Stimulated activated CD8-positive, alpha-beta memory T cell treated with anti-CD3 and anti-CD28 coated beads, Interleukin-15, amount 100 ng/mL, for 1 hour (primary cell): ENCODE measurements around the gene DNAJB6.

Experiments used
- DNase-seq: peaks from one replicate; pipeline ENCODE4 v3.0.0-alpha.2; 2020; ENCODE audit warnings: low read depth

DNAJB6 gene

DNA sequence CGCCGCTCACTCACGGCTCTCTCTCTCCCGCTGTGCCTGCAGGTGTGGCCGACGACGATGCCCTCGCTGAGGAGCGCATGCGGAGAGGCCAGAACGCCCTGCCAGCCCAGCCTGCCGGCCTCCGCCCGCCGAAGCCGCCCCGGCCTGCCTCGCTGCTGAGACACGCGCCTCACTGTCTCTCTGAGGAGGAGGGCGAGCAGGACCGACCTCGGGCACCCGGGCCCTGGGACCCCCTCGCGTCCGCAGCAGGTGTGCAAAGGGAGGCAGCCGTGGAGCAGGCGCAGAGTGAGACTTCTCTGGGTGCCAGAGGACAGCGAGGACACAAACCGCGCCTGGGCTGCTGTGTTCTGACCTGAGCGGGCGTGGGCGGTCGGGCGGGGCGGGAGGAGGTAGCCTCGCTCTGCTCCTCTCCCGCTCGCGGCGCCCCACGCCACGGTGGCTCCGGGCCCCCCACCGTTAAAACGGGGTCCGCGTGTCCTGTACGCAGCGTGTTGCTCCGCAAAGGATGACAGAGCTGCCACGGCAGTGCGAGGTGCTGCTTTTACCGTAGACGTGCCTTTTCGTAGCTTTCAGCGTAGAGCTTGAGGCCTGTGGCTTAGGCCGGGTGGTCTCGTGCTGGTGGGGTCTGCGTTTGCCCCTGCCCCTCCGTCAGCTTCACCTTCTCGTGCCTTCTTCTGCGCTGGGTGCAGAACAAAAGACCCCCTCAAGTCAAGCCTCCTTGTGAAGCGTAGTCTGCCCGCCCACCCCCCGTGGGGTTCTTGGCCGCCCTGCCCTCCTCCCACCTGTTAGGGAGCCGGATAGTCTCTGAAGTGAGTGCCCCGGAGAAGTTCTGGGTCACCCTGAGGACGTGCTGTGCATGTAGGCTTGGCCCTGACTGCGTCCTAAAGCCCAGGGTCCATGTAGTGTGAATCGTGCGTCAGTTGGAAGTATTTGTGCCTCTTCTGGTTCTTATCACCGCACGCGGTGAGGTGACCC lies 73.2 kb downstream of the DNAJB6 start:
- no peak for DNase-seq

DNA sequence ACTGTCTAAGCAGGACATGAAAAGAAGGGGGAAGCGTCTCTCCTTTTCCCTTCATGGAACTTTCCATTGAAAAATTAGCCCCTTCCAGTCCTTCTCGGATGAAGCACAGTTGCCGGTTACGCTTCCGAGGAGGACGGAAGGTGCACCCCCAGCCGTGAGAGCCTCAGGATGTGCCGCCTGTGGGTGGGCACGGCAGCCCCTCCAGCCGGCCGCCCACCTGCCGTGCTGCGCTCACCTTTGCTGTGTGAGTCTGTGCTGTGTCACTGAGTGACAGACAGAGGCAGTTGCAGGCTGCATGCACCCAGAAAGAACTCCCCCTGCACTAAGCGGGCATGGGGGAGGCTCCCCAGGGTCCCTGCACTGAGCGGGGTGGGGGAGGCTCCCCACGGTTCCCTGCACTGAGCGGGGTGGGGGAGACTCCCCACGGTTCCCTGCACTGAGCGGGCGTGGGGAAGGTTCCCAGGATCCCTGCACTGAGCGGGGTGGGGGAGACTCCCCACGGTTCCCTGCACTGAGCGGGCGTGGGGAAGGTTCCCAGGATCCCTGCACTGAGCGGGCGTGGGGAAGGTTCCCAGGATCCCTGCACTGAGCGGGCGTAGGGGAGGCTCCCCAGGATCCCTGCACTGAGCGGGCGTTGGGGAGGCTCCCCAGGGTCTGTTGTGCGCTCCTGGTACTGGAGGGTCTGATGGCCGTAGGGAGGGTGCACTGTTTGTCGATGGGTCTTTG lies 74.2 kb downstream of the DNAJB6 start:
- DNase-seq = no peak

GRCh38 chr7:157411580-157411979 lies 74.8 kb downstream of the DNAJB6 start:
- DNase-seq = peak; percentile 5

DNA sequence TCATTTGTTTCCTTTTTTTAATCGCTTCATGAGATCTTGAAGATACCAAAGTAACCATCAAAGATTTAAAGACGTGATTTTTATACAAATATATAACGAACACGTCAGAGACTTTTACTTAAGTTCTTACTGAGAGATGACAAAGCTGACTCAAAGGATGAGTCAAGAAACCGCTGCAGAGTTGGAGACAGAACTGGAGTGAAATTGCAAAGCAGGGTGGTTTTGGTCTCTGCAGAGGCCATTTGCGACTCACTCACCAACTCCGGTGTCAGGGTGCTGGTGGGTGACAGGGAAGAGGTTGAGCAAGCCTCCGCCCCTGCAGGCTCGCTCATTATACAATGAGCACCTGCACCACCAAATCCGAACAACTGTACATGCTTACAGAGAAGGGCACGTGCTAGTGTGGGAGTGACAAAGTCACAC lies 75.2 kb downstream of the DNAJB6 start:
- no peak for DNase-seq

DNA sequence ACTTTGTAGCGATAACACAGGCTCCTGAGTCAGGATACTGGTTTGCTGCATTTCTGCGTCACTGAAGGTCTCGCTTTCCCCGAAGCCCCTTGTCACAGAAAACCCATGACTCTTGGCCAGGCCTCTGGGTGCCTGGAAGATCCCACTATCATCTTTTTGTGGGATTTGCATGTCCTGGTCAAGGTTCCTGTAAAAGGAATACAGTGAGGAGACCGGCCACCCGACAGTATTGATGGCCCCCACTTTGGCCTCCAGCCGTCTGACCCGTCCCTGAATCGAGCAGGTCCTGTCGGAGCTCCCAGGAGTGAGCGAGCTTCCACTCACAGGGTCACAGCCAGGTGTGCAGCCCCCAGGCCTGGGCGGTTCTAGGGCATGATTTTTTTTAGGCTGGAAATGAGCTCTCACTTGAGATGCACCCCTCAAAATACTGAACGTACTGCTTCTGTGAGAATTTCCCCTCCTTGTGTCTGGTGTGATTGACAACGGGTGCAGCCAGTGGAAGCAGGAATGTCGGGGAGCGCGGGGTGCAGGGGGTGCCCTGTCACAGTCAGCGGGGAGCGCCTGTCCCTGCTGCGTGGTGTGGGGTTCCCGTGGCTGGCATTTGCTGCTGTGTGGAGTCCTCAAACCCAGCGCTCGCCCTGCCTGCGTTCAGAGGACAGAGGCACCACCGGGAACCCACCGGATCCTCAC lies 75.8 kb downstream of the DNAJB6 start:
- no peak for DNase-seq

DNA sequence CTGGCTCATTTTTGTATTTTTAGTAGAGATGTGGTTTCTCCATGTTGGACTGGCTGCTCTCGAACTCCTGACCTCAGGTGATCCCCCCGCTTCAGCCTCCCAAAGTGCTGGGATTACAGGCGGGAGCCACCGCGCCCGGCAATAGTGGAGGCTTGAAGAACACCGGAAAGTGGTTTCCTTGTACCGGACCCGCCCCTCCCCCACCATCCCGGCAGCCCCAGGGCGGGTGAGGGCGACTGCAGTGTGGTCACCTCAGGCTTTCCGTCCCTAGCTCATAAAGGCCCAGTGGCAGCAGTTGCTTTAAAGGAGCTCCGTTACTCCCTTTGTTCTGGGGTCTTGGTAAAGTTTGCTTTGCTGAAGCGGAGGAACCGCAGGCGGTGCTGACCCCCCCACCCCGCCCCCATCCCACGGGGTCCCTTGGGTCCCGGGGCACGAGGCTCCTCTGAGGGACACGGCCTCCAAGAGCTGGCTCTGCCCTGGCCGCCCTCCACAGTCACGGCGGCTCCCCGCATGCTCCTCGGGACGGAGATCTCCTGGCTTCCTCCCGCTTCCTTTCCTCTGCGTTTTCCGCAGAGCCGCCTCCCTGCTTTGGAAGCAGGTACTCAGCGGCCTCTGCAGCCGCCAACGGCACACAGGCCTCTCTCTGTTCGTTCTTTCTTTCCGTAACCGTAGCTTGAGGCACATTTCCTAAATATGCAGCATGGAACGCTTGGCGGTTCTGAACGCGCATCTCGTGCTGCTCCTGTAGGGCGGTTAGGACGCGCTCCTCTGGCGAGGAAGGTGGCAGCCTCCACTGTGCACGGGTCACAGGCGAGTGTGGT lies 77.3 kb downstream of the DNAJB6 start:
- DNase-seq = no peak

DNA sequence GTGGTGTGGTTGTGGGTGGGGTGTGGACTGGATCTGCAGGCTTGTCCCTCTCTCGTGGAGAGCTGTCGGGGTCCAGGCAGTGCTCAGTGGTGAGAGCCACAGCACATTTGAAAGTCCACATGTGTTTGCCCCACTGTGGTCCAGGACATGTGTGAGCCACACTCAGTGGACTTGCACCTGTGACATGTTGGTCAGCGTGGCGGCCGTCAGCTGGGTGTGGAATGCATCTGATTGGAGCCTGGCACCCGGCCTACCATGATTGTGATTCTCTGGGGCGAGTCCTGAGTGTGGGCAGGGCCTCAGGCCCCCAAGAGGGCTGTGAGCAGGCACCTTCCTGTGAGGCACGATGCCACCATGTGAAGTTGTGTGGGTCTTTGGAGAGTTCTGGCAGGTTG lies 77.9 kb downstream of the DNAJB6 start:
- no peak for DNase-seq

DNA sequence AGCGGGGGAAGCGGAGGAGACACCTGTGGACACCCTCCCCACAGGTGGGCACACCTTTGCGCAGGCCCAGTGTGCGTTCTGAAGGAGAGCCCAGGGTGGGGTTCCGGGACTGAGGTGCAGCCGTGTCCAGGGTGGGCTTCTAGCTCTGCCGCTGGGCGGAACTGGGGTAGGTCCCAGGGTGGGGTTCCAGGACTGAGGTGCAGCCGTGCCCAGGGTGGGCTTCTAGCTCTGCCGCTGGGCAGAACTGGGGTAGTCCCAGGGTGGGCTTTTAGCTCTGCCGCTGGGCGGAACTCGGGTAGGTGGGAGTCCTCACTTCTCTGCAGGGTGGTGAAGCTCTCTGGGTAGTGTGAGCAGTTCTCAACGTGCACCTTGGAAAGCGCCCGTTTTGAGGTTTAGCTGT lies 78.7 kb downstream of the DNAJB6 start:
- DNase-seq = no peak

DNA sequence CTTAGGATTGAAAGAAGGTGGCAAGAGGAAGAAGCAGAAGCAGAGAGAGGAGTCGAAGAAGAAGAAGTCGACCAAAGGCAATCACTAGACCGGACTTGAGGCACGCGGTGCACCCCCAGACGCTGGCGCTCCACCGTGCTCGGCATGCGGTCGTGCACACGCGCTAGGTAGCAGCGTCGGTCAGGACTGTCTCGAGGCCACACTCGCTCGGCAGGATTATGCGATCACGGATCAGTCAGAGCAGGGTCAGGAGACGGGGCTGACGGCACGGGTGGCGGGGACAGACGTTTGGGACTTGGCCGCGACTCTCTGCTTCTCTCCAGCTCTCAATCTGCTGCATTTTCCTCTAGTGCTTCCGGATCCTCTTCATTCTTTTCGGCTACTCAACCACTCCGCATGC lies 79.2 kb downstream of the DNAJB6 start:
- DNase-seq = no peak

DNA sequence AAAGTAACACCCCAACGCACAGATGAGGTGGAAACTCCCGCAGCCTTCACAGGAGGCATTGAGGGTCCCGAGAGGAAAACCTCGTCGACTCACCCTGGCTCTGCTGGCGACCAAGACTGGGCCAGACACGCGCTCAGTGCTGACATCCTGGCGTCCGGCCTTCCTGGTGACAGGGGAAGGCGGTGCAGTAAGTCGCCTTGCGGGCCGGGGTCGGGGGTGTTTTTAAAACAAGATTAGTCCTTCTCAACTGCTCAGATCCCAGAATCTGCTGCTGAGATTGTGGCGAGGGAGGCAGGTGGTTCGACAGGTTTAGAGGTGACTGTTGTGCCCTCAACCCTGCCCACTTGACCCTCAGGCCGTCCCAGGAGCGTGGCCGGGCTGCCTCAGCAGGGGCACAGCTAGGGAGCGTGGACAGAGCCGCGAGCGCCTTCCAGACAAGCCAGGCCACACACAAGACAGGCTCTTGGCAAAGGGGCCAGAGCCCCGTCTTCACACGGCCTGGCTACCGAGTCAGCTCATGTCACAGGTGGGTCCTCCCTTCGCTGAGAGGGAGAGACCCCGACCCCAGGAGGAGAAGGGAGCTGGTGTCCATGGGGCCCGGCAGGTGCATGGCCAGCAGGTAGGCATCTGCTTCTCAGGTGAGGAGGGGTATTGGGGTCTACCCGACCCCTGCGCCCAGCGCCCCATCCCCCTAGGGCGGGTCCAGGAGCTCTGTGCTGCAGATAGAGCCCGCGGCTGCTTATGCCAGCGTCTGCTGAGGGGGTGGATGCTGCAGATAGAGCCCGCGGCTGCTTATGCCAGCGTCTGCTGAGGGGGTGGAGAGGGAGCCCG lies 81.6 kb downstream of the DNAJB6 start:
- no peak for DNase-seq

- DNase-seq = no peak
Observed at GRCh38 chr7:157419035-157419293, 82.2 kb downstream of the DNAJB6 start.

GRCh38 chr7:157422279-157422678 lies 85.5 kb downstream of the DNAJB6 start:
- no peak for DNase-seq

DNA sequence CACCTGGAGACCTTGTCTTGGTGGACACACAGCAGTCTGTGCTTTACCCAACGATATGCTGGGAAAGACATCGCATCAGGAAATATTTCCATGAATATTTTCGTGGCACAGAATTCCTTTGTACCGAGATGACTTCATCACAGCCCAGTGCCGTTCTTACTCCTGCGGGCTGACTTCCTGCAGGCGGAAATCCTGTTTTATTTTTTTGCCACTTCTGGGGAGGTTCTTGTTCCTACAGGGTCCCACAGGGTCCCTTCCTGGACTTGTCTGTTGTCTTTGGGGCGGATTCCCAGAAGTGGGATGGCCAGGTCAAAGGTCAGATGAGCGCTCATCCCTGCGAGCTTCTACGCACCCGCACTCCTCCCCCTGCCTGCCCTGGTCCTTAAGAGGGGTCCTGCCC lies 86.5 kb downstream of the DNAJB6 start:
- no peak for DNase-seq

- no peak for DNase-seq
Observed at GRCh38 chr7:157423886-157424565, 87.2 kb downstream of the DNAJB6 start.

DNA sequence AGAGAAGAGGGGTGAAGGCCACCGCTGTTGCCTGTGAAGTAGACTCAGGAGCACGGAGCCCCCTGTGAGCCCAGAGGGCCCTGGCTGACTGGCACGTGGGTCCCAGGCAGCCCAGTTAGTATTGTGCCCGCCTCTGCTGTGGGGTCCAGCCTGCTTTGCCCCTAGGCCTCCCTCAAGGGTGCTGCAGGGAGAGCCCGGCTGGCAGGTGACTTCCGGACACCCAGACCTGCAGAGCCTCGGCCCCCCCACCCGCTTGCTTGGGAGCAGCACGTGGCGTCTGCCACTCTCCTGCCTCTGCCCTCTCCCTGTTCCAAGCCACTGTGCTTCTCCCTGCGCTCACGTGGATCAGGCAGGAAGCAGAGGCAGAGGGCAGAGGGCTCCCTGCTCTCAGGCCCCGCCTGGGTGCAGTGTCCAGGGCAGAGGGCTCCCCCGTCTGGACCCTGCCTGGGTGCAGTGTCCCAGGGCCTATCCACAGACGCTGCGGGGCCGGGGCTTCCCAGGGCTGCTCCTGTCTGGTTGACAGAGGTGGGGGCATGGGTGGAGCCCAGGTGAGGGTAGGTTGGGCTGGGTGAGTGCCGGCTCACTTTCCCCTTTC lies 88.4 kb downstream of the DNAJB6 start:
- no peak for DNase-seq

GRCh38 chr7:157425761-157426160 lies 89.0 kb downstream of the DNAJB6 start:
- DNase-seq = no peak

GRCh38 chr7:157426463-157427301 lies 89.9 kb downstream of the DNAJB6 start:
- DNase-seq = no peak

DNA sequence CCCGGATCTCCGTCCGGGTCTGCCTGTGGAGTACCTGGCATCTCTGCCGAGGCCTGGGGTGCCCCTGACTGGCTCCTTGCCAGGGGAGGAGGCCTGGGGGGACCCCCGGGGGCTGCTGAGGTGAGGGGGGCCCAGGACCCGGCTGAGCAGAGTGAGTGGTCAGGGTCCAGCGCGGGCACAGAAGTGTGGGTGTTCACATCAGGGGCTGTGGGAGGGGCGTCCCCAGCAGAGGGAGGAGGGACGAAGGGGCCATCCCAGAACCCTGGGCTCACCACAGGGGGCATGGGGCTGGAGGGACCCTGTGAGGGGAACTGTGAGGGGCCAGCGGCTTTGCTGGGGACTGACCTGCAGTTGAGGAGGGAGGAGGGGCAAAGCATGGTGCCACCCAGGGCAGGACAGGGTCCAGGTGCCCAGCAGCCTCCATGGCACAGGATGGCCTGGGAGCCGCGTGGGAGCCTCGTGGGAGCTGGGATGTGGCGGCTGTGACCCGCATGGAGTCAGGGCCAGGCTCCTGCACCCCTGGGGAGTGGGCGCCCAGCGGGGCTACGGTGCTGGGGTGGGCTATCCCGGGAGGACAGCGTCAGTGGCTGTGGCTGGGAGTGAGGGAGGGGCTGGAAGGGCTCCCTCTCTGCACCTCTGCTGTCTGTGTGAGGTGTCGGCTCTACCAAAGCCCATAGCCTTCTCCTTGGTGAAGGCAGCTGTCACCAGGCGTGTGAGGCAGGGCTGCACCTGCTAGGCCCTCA lies 91.2 kb downstream of the DNAJB6 start:
- DNase-seq = no peak

DNA sequence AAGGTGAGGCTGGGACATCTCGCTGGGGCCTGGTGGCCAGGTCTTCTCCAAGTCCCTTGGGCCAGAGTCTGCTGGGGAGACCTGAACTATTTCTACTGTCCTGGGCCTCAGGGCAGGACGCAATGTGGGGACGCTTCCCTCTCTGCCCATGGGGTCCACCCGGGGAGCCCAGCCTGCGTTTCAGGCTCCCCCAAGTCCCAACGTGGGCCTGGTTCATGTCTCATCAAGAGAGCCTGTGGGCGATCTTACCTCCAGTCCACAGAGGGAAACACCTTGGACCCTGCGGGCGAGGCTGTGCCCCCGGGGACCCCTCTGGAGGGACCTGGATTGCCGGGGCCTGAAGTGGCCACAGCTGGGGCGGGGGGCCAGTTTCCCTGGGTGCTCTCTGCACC lies 91.7 kb downstream of the DNAJB6 start:
- DNase-seq = no peak
